DOHH2 (cell line): ENCODE data around the gene EGLN1.

Source experiments
- CTCF ChIP-seq: fragments of 200-600 bp; sonication (generic); IDR thresholded peaks from one replicate; pipeline ENCODE4 v1.5.1; 2014; ENCODE audit warnings: antibody characterized with exemption, mild to moderate bottlenecking, low read depth, low read length; ENCODE audit not compliant: poor library complexity, severe bottlenecking
- EZH2phosphoT487 ChIP-seq: fragments of 200-600 bp; sonication (generic); IDR thresholded peaks from 2 replicates; pipeline ENCODE4 v1.6.1; 2017; ENCODE audit warnings: borderline replicate concordance, mild to moderate bottlenecking, antibody characterized with exemption, low read length, moderate library complexity, mixed read lengths

GRCh38 chr1:231318015-231318355, 104.1 kb downstream of the EGLN1 start:
- no peak for TF ChIP-seq CTCF
- TF ChIP-seq EZH2phosphoT487: no peak
